Measurements from ENCODE around the gene TMEM37. TPM values are rescaled to one million over a fixed set of nuclear protein-coding genes. Genes with fewer than 3 reads are reported as not detected.
A peak's percentile ranks its signal among the peaks of the same experiment; 100 is the strongest.

TMEM37 gene
- total RNA-seq, 1 experiment from 2014 or later, result 4.2 TPM

DNA sequence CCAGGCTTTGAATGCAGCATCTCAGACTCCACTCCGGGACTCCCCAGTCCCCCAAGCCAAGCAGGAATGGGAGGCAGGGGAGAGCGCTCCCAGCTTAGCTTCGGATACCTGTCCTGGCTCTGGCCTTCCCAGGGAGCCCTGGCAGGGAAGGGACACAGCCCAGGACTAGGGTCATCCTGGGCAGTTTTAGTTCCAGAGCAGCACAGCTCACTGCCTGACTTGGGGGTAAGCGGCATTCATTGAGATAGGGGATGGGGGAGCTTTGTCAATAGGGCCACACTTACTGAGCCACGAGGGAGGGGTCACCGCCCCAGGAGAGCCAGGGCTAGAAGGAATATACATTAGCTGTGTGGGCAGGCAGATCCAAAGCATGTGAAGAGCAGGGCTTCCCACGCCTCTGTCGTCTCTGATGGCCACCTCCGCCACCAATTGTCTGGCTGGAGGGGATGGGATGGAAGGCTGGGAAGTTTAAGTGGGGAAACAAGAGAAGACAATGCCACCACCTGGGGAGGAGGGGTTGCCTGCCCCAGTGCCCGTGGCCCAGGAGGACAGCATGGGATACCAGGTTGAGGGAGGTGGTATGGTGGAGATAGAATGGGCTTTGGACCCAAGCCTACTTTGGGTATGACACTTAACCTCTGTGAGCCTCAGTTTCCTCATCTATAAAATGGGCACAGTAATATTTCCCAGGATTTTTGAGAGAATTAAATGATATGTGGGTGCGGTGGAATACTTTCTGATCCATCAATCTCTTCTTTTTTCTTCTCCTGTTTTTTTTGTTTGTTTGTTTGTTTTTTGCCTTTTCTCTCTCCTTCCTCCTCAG, 52.5 kb downstream of the TMEM37 start:
- Mint-ChIP-seq H3K4me1 (peaks cover 12 to 29% of the 10 kb centered on the region in 2 experiments), H3K27me3 (ENCODE audit: low read depth) (peaks cover 1% of the 10 kb centered on the region), H3K36me3 (ENCODE audit: insufficient read depth in 1 of 3, low read depth in 3 of 3) (no peaks in the 10 kb centered on the region), H3K9me3 (no peaks in the 10 kb centered on the region; a peak in 1 of 5 replicates), H3K27ac (peak overlapping the region in 1 of 3 experiments; percentile 34; a peak in 1 of 7 replicates), H3K4me3 (no peak overlapping the region)
- Histone ChIP-seq H4K5ac (ENCODE audit: insufficient read length, low read depth, low read length) (no peak overlapping the region), H3K14ac (ENCODE audit: insufficient read depth, low read length) (no peak overlapping the region), H3K56ac (ENCODE audit: insufficient read length, low read depth, low read length) (no peak overlapping the region), H2AK5ac (ENCODE audit: insufficient read length, low read length) (no peak overlapping the region), H2AFZ (ENCODE audit: low read length) (no peak overlapping the region), H3K23ac (ENCODE audit: insufficient read length, low read depth, low read length) (no peak overlapping the region), H4K8ac (replicated peaks; ENCODE audit: insufficient read length, low read depth, low read length) (no peak overlapping the region), H2BK12ac (ENCODE audit: insufficient read length, low read depth, low read length) (no peak overlapping the region), H3T11ph (ENCODE audit: low read length) (no peak overlapping the region), H3K27me3 (ENCODE audit: insufficient read depth, low read length) (no peaks in the 10 kb centered on the region), H3K4me1 (ENCODE audit: insufficient read depth, low read length) (no peaks in the 10 kb centered on the region; the same call in 1 of the 2 replicates), H2BK5ac (ENCODE audit: insufficient read length, low read length) (no peak overlapping the region), H3K18ac (ENCODE audit: insufficient read length, low read depth, low read length) (no peak overlapping the region), H3K27ac (ENCODE audit: insufficient read length, low read depth, low read length) (no peak overlapping the region), H2BK20ac (ENCODE audit: low read depth, low read length, poor library complexity, severe bottlenecking) (no peak overlapping the region), H3K79me2 (ENCODE audit: insufficient read depth, low read length) (no peaks in the 10 kb centered on the region), H3K23me2 (ENCODE audit: insufficient read length, low read depth, low read length, poor library complexity, severe bottlenecking) (no peaks in the 10 kb centered on the region), H2BK15ac (ENCODE audit: low read depth, low read length) (no peak overlapping the region), H4K91ac (ENCODE audit: insufficient read length, low read depth, low read length) (no peak overlapping the region), H2BK120ac (ENCODE audit: low read depth, low read length, poor library complexity, severe bottlenecking) (no peak overlapping the region), H3K9me3 (ENCODE audit: control insufficient read depth, low read depth, low read length) (no peaks in the 10 kb centered on the region), H4K20me1 (ENCODE audit: control insufficient read depth, insufficient read depth, insufficient read length) (no peaks in the 10 kb centered on the region), H3K9ac (ENCODE audit: extremely low read depth, insufficient read length, low read length) (no peak overlapping the region), H3K79me1 (ENCODE audit: insufficient read depth, low read depth, low read length, poor library complexity, severe bottlenecking) (no peaks in the 10 kb centered on the region), H3K4me2 (ENCODE audit: insufficient read depth, insufficient read length, low read length) (no peak overlapping the region), H3K4ac (ENCODE audit: low read depth, low read length) (no peak overlapping the region)
- no peak for DNase-seq
- no CpG with 5 or more reads among the region's 11 CpGs for WGBS (ENCODE audit: extremely low coverage, insufficient read length, low lambda C conversion rate)
- TF ChIP-seq, protein P1, sequence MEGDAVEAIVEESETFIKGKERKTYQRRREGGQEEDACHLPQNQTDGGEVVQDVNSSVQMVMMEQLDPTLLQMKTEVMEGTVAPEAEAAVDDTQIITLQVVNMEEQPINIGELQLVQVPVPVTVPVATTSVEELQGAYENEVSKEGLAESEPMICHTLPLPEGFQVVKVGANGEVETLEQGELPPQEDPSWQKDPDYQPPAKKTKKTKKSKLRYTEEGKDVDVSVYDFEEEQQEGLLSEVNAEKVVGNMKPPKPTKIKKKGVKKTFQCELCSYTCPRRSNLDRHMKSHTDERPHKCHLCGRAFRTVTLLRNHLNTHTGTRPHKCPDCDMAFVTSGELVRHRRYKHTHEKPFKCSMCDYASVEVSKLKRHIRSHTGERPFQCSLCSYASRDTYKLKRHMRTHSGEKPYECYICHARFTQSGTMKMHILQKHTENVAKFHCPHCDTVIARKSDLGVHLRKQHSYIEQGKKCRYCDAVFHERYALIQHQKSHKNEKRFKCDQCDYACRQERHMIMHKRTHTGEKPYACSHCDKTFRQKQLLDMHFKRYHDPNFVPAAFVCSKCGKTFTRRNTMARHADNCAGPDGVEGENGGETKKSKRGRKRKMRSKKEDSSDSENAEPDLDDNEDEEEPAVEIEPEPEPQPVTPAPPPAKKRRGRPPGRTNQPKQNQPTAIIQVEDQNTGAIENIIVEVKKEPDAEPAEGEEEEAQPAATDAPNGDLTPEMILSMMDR (conservative IDR thresholded peaks at IDR 0.05), result no peak
